Measurements from ENCODE around the gene DUSP21.
"Not testable (repeated sequence)": the region's sequence is repeated elsewhere in the genome, so short reads cannot be mapped to it uniquely, and the experiment has no call there.

The DUSP21 gene

DNA sequence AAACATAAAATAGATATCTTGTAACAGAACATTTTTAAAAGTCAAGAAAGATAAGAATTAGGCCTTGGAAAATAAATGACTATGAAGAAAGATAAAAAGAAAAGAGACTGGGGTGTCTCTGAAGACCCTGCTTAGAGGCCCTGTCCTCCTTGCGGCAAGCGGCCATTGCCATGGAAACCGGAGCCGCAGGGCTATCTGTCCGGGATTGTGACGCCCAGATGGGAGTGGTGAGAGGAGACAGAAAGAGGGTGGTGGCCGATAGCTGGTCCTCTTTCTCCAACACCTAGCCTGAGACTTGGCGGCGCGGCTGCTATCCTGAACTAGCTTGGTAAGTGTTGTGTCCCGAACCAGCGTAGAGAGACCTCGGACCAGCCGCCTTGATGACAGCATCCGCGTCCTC, at the start of gene DUSP21:
TSS of gene DUSP21 (plus strand) at position 269 of the 400 bp plus-strand sequence. CDS start at position 381, 112 bp downstream.
- DNase-seq (ENCODE audit: low spot score): no peak

DNA sequence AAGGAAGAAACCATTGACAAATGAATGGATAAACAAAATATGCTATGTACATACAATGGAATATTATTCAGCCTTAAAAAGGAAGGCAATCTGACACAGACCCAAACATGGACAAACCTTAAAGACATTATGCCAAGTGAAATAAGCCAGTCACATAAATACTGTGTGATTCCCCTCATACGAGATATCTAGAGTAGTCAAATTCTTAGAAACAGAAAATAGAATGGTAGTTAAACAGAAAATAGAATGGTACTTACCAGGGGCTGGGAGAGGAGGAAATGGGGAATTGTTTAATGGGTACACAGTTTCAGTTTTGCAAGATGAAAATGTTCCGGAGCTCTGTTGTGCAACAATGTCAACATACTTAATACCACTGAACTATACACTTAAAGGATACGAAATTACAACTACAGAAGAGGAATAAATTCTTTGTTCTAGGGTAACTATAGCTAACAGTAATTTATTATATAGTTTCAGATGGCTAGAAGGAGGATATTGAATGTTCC, 47.8 kb upstream of the DUSP21 start:
- DNase-seq (ENCODE audit: low spot score): no peak

DNA sequence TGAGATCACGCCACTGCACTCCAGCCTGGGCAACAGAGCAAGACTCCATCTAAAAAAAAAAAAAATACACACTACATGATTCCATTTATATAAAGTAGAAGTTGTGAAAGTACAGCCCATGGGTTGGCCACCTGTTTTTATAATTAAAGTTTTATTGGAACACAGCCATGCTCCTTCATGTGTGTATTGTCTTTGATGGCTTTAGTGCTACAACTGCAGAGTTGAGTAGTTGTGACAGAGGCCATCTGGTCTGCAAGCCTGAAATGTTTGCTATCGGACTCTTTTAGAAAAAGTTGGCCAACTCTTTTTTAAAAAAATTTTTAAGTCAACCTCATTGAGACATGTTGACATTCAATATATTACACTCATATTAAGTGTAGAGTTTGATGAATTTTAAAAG, 41.2 kb upstream of the DUSP21 start:
- DNase-seq (ENCODE audit: low spot score): no peak

DNA sequence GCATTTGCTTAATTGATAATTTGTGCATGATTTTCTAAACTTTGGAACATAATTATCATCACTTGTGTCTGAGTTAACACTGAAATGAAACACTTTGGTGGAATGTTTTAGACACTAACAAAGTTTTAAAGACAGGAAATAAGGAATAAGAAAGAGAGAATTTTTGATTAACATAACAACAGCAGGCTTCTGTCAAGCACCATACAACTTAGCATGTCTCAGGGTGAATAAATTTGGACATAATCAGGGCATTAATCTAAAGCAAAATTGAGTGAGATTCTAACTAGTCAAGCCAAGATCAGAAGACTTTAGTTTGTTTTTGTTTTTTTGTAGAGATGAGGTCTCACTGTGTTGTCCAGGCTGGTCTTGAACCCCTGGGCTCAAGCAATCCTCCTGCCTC, 28.1 kb upstream of the DUSP21 start:
- DNase-seq (ENCODE audit: low spot score): no peak

DNA sequence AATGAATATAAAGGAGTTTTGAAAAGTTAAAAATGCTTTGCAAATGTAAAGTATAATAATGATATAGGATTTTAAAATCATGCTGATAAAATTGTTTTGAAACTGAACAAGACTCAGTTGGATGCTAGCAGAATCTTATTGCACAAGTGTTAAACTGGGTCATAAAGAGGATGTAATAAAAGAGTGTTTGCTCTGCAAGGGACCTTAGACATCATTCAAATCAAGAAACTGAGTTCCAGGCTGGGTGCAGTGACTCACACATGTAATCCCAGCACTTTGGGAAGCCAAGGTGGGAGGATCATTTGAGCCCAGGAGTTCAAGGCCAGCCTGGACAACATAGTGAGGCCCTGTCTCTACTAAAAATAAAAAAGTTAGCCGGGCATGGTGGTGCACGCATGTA, 27.5 kb upstream of the DUSP21 start:
- no peak for DNase-seq (ENCODE audit: low spot score)

DNA sequence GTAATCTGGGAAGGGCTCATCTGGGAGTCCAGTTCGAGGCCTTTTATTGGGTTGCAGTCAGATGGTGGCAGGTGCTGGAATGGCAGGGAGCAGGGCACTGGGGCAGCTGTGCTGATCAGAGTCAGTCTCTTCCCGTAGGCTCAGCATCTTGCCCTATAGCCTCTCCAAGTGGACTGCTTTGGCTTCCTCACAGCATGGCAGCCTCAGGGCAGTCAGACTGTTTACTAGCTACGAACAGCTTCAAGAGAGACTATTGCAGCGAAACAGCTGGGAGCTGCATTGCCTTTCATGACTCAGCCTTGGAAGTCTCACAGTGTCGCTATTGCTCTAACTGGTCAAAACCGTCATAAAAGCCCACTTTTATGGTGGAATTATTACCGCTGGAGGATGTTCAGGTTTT, 26.8 kb upstream of the DUSP21 start:
- DNase-seq (ENCODE audit: low spot score): no peak

DNA sequence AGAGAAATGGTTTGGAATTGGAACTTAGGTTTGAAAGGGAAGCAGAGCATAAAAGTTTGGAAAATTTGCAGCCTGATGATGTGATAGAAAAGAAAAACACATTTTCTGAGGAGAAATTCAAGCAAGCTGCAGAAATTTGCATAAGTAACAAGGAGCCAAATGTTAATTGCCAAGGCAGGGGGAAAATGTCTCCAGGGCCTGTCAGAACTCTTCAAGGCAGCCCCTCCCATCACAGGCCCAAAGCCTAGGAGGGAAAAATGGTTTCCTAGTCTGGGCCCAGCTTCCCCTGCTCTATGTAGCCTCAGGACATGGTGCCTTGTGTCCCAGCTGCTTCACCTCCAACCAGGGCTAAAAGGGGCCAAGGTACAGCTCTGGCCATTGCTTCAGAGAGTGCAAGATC, 21.2 kb upstream of the DUSP21 start:
- no peak for DNase-seq (ENCODE audit: low spot score)

DNA sequence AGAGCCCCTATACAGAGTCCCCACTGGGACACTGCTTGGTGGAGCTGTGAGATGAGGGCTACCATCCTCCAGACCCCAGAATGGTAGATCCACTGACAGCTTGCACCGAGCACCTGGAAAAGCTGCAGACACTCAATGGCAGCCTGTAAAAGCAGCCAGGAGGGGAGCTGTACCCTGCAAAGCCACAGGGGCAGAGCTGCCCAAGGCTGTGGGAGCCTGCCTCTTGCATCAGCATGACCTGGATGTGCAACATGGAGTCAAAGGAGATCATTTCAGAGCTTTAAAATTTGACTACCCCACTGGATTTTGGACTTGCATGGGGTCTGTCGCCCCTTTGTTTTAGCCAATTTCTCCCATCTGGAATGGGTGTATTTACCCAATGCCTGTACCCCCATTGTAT, 20.6 kb upstream of the DUSP21 start:
- not testable (repeated sequence) for DNase-seq (ENCODE audit: low spot score)

DNA sequence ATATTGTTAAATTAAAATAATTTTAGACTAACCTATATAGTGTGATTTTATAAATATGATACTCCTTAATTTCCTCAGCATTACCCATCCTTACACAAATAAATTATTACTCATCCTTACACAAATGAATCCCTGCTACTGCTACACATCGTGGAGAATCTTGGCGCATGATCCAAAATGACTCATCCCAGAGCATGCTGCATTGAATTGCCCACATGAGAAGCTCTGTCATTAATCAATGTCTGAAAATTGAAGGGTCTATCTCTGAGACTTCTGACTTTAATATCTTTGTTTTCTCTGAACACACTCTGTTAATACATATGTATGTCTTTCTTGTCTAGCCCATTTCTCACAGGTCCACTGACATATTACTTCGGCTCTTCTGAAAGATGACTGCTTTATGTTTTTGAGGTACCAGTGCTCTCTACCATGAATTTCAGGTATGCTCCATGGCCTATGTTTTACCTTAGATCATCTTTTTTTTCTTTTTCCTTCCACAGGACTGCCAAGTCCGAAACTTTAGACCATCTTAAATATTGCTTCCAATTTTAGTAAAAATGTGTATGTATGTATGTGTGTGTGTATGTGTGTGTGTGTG, 15.7 kb upstream of the DUSP21 start:
- peak; percentile 16 for DNase-seq (ENCODE audit: low spot score)

DNA sequence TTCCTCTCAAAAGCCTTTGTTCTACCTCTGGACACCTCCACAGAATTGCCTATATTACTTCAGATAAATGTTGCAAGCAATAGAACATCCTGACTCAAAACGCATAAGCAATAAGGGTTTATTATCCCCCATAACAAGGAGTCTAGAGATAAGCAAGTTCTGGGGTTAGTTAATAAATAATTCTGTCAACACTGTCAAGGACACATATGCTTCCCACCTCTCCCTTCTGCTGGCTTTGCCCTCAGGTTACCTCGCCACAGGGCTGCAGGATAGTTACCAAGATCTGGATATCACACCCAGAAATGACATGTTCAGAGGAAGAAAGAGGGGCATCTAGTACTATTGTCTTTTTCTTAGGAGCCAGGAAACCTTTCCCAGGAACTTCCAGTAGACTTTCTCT, 14.0 kb upstream of the DUSP21 start:
- DNase-seq (ENCODE audit: low spot score): no peak

DNA sequence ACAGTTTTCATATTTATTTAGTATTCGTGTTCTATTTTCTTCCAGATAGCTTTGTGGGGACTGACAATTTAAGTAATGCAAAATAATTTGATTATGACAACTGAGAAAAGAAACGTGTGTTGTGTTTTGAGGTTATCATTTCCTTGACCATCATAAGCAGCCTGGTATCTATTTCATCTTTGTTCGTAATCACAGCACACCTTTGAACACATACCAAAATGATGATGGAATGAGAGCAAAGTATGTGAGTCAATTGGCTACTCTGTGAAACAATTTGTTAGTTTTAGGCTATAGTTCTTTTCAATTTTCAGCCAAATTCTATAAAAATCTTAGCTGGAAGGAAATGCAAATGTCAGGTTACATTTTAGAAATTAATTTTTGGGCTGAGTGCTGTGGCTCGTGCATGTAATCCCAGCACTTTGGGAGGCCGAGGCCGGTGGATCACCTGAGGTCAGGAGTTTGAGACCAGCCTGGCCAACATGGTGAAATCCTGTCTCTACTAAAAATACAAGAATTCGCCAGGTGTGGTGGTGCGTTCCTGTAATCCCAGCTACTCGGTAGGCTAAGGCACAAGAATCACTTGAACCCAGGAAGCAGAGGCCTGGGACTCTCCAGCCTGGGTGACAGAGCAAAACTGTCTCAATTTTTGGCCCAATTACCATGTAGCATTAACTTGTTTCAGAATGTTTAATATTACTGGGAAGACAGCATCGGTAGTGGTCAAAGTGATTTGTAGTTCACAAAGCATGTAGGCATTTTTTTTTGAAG, 1.1 kb upstream of the DUSP21 start:
- no peak for DNase-seq (ENCODE audit: low spot score)

DNA sequence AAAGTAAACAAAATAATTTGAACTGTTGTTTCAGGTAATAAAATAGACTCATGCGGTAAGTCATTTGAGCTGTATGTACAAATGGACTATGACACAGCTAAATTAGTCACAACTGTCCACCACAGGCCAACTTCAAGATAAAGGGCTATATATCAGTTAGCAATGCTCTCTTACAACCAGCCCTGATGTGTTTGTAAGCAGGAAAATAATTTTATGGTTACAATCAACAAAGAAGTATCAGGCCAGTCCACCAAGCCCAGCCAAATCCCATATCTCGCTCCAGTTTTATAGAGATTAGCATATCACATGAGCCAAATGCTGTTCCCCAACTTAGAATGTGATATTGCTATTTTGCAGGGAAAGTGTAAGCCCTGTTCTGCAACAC, 511 bp upstream of the DUSP21 start:
- DNase-seq (ENCODE audit: low spot score): peak; percentile 26

DNA sequence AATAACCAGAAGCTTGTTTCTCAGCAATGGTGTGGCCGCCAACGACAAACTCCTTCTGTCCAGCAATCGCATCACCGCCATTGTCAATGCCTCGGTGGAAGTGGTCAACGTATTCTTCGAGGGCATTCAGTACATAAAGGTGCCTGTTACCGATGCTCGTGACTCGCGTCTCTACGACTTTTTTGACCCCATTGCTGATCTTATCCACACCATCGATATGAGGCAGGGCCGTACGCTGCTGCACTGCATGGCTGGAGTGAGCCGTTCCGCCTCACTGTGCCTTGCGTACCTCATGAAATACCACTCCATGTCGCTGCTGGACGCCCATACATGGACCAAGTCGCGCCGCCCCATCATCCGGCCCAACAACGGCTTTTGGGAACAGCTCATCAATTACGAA, 383 bp downstream of the DUSP21 start:
- DNase-seq (ENCODE audit: low spot score): no peak

DNA sequence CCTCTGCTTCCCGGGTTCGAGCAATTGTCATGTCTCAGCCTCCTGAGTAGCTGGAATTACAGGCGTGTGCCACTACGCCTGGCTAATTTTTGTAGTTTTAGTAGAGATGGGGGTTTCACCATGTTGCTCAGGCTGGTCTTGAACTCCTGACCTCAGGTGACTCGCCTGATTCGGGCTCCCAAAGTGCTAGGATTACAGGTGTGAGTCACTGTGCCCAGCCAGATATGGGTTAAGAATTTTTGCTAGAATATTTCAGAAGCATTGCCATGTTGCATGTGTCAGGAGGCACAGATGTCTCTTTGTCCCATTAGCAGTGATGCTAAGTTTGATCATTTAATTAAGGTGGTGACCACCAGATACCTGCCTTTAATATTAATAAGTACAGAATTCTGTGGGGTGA, 7.1 kb downstream of the DUSP21 start:
- not testable (repeated sequence) for DNase-seq (ENCODE audit: low spot score)

DNA sequence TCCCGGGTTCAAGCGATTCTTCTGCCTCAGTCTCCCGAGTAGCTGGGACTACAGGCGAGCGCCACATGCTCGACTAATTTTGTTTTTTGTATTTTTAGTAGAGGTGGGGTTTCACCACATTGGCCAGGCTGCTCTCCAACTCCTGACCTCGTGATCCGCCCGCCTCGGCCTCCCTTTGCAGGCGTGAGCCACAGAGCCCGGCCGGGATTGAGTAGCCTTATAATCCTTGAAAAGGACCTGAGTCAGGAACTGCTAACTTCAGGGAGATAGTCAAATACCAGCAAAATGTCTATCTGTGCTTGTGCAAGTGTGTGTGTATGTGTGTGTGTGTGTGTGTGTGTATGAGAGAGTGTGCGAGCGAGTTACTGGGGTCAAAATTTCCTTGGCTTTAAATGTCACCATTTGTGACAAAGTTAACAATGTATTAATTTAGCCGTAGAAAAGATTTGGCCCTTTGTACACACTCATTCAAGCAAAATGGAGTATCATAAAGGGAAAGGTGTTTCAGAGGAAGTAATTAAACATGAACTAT, 27.4 kb downstream of the DUSP21 start:
- no peak for DNase-seq (ENCODE audit: low spot score)

DNA sequence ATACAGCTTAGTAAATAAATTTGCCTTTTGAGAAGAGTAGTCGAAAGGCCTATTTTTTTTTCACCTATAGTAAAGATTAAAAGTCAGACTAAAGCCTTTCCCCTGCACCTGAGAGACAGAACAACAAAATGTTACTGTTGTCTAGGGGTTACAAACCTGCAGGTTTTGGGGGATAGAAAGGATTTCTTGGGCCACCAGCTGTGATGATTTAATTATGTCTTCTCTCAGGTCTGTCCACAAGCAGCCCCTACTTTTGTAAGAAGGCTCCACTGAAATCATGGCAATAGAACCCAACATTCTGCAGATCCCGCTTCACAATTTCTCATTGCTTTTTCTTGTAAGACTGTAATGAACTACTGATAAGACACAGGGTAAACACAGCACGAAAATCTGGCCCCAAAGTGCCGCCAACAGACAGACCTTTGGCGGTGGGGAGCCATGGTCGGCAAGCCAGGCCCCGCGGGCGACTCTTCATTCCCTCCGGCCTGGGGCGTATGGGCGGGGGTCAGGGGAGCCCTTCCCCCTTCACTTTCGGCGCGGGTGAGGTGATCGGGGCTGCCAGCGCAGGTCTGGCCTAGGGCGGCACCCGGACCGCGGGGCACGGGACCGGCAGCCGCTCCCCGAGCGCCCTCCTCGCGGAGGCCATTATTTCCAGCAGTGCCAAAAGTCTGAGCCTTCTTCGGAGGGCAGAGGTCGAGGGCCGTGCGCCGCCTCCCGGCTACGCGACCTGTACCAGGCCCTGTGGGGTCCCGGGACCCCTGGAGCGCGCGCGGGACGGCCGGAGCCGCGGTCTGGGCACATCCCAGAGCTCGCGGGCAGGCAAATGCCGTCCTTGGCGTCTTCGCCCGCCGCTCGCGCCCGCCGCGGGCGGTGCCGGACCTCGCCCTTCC, 28.4 kb downstream of the DUSP21 start:
- peak; percentile 30 for DNase-seq (ENCODE audit: low spot score)

DNA sequence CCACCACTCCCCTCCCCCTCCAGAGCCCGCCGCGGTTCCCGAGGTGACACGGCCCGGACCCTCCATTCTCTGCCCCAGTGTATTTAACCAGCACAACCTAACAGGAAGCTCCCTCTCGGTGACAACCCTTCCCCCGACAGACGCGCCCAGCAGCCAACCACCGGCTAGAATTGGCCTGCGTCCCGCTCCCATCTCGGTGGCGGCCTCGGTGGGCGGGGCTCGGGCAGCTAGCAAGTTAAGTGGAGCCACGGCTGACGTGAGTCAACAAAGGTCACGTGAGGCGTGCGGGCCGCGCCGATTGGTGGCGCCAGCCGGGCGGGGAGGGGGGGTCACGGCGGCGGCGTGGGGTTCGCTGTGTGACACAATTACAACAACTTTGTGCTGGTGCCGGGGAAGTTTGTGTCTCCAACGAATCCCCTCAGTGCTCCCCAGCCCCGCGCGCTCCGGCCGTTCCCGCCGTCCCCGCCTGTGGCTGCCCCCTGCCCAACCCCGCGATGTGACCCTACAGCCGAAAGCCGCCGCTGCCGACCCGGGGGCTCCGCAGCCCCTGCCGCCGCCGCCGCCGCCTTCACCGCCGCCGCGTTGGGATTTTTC, 29.1 kb downstream of the DUSP21 start, which contains the start of gene KDM6A:
TSS of gene KDM6A (plus strand) at position 368 of the 594 bp plus-strand sequence. CDS start 364 bp downstream, outside the sequence.
- peak; percentile 96 for DNase-seq (ENCODE audit: low spot score)

DNA sequence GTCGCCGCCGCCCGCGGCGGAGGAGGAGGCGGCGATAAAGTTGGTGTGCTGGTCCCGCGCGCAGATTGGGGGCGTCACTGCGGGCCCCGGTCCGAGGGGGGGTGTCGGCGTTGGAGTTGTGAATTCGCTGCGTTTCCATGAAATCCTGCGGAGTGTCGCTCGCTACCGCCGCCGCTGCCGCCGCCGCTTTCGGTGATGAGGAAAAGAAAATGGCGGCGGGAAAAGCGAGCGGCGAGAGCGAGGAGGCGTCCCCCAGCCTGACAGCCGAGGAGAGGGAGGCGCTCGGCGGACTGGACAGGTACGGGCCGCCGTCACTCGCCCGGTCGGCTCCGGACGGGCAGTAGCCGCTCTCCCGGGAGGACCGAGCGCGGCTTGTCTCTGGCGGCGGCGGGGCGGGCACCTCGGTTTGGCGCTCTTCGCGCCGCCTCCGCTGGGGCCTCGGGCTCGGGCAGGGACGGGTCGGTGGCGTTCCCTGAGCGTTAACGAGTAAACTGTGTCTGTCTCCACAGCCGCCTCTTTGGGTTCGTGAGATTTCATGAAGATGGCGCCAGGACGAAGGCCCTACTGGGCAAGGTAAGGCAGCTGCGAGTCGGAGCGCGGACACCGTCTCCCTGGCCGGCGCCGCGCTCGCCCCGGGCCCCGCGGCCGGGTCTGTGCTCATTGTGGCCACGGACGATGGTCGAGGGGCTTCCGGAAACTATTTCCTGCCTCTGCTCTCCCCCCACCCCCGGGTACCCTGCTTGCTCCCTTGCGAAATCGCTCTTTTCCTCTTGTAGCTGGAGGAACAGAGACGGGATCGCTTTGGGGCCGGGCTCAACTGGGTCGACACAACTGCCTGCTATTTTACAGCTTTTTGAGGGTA, 29.8 kb downstream of the DUSP21 start:
- DNase-seq (ENCODE audit: low spot score): peak; percentile 50

DNA sequence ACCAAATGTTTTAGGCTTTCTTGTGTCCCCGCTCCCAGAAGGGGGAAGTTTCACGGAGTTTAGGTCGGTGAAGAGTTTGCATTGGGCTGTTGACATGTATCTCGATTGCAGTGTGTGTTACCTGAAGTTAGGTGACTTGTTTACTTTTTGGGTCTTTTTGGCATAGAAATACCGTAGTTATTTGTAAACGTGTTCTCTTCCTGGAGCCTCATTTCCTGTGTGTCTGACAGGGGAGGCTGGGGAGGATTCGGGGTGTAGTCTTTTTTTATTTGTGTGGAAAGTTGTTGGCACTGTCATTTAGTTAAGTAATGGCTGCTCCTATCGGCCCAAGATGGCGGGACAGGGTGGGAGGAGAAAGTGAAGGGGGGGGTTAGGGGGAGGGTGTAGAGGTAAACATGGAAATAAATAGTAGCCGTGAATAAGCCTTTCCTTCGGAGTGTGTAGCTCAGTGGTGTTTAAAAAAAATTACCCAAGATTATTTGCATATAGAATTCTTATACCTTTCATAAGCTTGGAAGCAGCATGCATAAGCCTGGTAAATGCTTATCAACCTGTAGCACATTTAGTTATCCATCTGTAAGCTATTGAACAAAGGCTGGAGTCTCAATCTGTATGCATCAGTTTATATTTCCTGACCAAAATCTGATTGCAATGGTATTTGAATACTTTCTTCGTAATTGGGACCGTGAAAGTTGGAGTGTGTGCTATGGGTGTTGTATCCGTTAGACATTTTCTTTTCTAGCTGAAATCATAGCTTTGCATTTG, 30.8 kb downstream of the DUSP21 start:
- peak; percentile 36 for DNase-seq (ENCODE audit: low spot score)

DNA sequence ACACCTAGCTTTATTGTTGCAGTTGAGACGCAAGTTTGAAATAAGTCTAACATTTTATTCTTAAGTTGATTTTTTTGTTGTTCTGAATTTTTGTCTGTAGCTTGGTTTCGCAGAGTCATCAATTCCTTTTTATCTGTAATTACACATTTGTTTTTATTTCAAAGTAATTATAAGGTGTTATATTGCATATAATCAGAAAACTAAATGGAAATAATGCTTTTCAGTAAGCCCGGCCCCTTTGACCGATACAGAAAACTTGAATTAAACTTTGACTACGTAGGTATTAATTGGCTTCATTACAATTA, 31.3 kb downstream of the DUSP21 start:
- no peak for DNase-seq (ENCODE audit: low spot score)
